22Rv1 (cell line): Measurements from ENCODE around the gene MYL7.

Source experiments
- H3K27ac ChIP-seq: fragments of 450-650 bp; 2 replicates; pipeline ENCODE4 v1.5.1; 2017
- ZFX ChIP-seq: fragments of 450-650 bp; IDR thresholded peaks from 2 replicates; pipeline ENCODE4 v1.6.1; 2017; ENCODE audit warnings: antibody characterized with exemption, borderline replicate concordance
- TF ChIP-seq, protein P1 (sequence below): fragments of 450-650 bp; IDR thresholded peaks from 2 replicates; pipeline ENCODE4 v1.5.1; 2017; ENCODE audit warnings: mild to moderate bottlenecking

MYL7 gene

DNA sequence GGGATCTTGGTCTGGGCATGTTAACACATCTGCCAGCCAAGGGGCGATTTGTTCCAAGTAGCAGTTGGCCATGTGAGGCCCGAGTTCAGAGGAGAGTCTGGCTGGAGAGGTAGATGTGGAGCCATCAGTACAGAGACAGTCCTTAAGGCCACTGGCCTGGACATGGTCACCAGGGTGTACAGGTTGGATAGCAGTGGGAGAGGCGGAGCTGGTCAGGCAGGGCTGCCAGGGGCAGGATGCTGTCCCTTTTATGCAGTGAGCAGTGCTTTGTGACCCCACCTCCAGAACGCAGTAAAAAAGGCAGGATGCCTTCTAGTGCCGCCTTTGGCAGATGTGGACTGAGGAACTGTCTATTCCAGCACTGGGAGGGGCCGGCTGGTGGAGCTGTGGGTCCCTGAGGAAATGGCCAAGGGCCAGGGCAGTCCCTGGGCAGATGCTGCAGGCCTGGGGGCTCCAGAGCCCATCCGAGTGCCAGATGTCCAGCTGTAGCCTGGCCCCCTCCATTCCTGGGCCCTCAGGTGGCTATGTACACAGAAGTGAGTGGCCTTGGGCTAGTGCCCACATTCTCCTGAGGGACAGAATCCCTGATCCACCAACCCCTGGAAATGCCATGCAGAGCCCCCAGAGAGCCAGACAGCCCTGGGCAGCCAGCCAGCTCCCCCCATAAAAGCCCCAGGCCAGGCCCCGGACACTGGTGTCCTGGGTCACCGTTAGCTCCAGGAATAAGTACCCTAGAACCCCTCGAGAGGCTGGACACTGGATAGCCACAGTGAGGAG, 17.2 kb upstream of the MYL7 start:
- H3K27ac ChIP-seq = no peak overlapping the region
- TF ChIP-seq, protein P1, sequence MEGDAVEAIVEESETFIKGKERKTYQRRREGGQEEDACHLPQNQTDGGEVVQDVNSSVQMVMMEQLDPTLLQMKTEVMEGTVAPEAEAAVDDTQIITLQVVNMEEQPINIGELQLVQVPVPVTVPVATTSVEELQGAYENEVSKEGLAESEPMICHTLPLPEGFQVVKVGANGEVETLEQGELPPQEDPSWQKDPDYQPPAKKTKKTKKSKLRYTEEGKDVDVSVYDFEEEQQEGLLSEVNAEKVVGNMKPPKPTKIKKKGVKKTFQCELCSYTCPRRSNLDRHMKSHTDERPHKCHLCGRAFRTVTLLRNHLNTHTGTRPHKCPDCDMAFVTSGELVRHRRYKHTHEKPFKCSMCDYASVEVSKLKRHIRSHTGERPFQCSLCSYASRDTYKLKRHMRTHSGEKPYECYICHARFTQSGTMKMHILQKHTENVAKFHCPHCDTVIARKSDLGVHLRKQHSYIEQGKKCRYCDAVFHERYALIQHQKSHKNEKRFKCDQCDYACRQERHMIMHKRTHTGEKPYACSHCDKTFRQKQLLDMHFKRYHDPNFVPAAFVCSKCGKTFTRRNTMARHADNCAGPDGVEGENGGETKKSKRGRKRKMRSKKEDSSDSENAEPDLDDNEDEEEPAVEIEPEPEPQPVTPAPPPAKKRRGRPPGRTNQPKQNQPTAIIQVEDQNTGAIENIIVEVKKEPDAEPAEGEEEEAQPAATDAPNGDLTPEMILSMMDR = no peak
- no peak for TF ChIP-seq ZFX

DNA sequence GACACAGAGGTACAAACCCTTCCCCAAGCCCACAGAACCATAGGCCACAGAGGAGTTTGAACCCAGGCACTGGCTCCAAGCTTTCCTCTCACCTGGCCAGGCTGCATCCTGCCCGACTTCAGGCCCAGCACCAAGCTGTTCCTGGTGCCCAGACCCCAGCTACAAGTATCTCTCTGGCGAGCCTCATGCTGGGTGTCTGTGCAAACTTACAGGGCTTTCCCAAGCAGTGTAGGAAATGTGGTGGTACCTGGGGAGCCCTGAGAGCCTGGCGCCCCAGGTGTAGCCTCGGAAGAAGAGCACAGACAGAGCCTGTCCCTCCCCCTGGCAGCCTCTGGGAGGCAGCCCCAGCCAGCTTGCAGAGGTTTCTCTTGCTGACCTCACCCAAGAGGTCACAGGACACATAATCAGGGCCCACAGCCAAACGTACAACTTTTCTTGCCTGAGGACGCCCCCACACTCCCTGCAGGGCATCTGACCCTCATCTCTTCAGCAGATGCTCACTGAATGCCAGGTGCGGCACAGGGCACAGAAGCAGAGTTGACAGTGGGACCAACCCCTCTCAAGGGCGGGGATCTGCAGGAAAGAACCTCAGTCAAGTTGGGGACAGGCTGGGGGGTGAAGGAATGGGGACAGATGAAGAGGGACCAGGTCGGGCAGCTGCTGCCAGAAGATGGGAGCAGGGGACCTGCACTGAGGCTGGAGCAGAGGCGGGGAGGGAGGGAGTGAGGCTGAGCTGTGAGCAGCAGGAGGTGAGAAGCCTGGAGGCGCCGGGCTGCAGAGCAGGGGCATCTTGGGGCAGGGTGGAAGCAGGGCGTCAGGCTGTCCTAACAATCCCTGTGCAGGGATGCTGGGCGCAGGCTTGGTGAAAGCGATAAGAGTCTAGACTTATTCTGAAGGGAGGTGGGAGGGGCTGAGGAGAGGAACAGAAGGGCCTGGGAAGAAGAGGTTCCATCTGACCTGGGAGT, 16.3 kb upstream of the MYL7 start:
- TF ChIP-seq ZFX = no peak
- TF ChIP-seq, protein P1 = no peak
- H3K27ac ChIP-seq = no peak overlapping the region

DNA sequence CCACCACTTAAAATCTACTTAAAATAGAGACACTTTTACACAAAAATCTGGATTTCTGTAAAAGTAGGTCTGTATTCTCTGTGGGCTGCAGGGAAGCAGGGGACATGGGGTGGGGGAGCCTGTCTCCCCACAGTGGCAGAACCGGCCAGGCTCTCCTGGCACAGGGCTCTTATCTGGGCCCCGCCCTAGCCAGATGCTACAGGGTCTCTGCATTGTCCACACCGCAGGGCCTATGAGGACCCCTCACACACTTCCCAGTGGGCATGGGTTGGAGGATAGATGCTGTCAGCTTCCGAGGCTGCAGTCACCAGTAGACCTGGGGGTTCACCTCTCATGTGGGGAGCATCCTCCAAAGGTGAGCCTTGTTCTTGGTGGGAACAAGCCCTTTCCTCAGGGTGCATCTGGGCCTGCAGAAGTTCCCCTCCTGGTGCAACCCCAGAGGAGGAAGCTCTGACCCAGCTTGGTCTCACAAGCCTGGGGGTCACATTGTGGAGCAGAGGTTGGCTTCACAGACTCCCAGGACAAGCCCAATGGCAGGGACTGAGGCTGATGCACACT, 15.4 kb upstream of the MYL7 start:
- H3K27ac ChIP-seq = no peak overlapping the region
- TF ChIP-seq ZFX = no peak
- TF ChIP-seq, protein P1 = no peak

DNA sequence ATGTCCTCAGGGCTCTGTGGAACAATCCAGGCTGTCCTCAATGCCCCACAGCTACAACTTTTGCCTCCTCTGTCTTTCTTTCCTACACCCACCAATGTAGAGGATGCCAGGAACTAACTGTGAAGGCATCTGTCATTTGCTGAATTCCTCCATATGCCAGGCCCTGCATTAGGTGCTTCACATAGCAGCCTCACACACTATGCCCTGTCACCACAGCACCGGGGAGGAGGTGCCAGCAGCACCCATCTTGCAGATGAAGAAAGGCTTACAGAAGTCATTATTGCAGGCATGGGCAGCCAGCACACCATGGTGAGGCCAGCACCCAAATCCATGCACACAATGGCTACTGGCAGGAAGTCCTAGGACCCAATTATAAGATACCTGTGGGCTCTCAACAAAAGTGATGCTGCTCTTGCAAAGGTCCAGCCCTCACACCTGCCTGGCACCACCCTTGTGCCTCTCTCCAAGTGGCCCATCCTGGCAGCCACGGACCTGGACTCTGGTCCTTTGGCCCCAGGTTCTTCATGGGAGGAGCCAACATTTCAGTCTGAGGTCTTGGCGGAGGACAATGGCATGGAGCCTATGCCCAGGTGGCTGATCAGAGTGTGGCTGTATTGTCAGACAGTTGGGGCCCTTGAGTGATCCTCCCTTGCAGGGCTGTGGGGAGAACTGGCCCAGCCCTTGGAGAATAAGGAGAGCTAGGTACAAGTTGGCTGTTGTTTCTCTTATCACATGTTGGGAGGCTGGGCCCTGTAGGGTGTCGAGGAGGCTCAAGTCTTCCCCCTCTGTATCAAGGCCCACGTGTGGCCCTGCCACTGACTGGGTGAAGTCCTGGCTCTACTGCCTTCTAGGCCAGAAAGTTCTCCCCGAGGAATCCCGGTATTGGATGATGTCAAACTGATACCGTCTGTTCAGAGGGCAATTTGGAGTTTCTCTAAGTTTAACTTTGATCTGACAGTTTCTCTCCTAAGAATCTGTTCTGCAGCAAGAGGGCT, 14.4 kb upstream of the MYL7 start:
- no peak overlapping the region for H3K27ac ChIP-seq
- TF ChIP-seq, protein P1 = no peak
- no peak for TF ChIP-seq ZFX

DNA sequence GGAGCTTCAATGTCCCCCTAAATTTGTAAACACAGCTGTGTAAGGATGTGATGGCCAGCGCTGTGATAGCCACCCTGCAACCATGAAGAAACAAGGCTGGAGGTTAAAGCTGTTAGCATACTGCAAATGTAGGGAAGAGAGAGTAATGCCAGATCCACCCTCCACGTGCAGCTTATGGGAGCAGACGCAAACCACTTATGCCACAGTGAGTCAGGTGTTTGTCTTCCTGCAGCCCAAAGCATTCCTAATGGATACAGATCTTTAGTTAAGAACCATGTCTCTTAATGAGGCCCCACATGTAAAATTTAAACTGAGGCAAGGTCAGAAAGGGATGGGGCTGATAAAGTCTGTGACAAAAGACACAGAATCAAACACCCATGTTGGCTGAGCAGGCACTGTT, 13.6 kb upstream of the MYL7 start:
- TF ChIP-seq ZFX = no peak
- TF ChIP-seq, protein P1 = no peak
- H3K27ac ChIP-seq = no peak overlapping the region

DNA sequence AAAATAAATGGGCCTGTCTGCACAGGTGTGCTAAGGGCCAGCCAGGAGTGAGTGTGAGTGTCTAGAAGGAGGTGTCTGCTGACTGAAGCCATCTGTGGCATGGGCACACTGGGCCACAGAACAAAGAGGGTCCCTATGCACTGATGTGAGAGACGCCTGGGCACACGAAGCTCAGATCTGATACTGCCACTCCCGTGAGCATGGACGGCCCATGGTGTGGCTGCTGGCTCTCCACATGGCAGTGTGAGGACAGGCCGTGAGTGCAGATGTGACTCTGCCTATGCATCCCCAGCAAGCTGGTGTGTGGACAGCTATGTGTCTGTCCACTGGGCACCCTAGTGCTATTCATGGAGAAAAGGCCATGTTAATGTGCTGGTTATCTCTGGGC, 12.8 kb upstream of the MYL7 start:
- no peak overlapping the region for H3K27ac ChIP-seq
- TF ChIP-seq, protein P1 = no peak
- TF ChIP-seq ZFX = no peak
